ENCODE results near the gene ESPN. TPM values are rescaled to one million over a fixed set of nuclear protein-coding genes. Genes with fewer than 3 reads are reported as not detected.
"Not testable (repeated sequence)": the region's sequence is repeated elsewhere in the genome, so short reads cannot be mapped to it uniquely, and the experiment has no call there.

Gene ESPN
- total RNA-seq, 1 donor from 2014 or later, result 54.0 TPM

DNA sequence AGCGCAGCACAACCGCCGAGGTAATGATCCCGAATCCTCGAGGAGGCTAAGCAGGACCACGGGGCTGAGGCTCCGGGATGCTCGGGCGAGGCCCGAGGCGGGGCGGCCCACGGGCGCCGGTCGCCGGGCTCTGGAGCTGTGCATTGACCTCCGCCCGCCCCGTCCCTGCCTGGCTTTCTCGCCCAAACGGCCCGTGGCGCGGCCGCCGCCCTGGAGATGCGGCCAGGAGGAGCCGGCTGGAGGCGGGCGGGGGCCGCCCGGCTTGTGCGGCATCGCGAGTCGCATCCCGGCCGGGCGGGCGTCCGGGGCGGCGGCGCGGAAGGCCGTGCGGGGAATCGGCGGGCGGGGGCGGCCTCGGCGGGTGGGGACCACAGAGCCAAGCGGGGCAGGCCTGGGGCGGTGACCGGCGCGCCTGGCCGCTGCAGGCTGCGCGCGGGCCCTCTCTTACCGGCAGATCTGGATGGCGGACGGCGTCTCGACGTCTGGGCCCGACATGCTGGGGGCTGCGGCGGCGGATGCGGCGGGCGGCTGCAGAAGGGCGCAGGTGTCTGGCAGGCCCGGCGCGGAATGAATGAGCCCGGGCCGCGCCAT is 31.7 kb upstream of the ESPN start:
- peak overlapping the region; percentile 78 for H3K4me3 Mint-ChIP-seq (ENCODE audit: low read depth)
- peaks cover 21% of the 10 kb centered on the region for H3K27me3 Mint-ChIP-seq
- TF ChIP-seq, protein P1, sequence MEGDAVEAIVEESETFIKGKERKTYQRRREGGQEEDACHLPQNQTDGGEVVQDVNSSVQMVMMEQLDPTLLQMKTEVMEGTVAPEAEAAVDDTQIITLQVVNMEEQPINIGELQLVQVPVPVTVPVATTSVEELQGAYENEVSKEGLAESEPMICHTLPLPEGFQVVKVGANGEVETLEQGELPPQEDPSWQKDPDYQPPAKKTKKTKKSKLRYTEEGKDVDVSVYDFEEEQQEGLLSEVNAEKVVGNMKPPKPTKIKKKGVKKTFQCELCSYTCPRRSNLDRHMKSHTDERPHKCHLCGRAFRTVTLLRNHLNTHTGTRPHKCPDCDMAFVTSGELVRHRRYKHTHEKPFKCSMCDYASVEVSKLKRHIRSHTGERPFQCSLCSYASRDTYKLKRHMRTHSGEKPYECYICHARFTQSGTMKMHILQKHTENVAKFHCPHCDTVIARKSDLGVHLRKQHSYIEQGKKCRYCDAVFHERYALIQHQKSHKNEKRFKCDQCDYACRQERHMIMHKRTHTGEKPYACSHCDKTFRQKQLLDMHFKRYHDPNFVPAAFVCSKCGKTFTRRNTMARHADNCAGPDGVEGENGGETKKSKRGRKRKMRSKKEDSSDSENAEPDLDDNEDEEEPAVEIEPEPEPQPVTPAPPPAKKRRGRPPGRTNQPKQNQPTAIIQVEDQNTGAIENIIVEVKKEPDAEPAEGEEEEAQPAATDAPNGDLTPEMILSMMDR (IDR thresholded peaks at IDR 0.05; ENCODE audit: unreplicated experiment), result no peak
- no peak overlapping the region for H3K27ac Mint-ChIP-seq
- H3K36me3 Mint-ChIP-seq (ENCODE audit: insufficient read depth), result no peaks in the 10 kb centered on the region
- H3K9me3 Mint-ChIP-seq (ENCODE audit: low read depth), result no peaks in the 10 kb centered on the region
- peak; percentile 18 for DNase-seq (ENCODE audit: low spot score, unreplicated experiment)
- peaks cover 9% of the 10 kb centered on the region for H3K4me1 Mint-ChIP-seq (ENCODE audit: low read depth)

DNA sequence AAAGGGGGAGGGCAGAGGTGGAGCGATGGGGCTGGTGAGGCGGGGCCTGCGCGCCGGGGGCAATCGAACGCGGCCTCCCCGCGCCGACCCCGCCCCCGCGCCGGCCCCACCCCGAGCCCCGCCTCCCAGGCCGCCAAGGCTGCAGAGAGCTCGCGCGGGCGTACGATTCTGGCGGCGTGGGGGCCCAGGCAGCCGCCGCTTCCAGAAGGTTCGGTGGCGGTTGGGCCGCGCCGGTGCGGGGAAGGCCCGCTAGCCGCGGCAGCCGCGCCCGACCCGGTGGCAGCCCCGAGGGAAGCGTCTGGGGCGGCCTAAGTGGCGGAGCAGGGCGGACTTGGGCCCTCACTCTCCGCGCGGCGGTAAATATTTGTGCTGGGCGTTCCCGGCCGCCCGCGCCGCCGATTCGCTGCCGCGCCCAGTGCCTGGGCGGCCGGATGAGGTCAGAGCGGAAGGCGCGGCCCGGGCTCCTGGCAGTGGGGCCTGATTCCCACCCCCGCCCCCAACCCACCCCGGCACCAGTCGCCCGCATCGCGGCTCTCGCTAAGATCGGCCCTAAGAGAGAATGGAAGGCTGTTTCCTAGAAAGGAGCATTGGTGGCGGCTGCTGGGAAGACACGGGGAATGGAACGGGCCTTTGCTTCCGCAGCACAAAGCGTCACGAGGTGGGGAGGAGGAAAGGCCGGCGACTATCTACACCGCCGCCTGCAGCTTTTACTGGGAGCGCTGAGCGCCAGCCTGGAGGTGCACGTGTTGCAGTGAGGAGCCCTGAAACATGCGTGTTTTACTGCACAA is 31.0 kb upstream of the ESPN start, which contains the start of gene ACOT7:
Gene ACOT7 (minus strand): TSS at position 368 of the 788 bp plus-strand sequence. CDS start 368 bp downstream, outside the sequence.
- TF ChIP-seq, protein P1 (IDR thresholded peaks at IDR 0.05; ENCODE audit: unreplicated experiment), result no peak
- H3K36me3 Mint-ChIP-seq (ENCODE audit: insufficient read depth), result no peaks in the 10 kb centered on the region
- peaks cover 9% of the 10 kb centered on the region for H3K4me1 Mint-ChIP-seq (ENCODE audit: low read depth)
- peak within 1 kb of the TSS; percentile 82 for H3K4me3 Mint-ChIP-seq (ENCODE audit: low read depth)
- DNase-seq (ENCODE audit: low spot score, unreplicated experiment), result peak; percentile 67
- H3K9me3 Mint-ChIP-seq (ENCODE audit: low read depth), result no peaks in the 10 kb centered on the region
- H3K27me3 Mint-ChIP-seq, result peaks cover 24% of the 10 kb centered on the region
- H3K27ac Mint-ChIP-seq, result peak within 1 kb of the TSS; percentile 99

DNA sequence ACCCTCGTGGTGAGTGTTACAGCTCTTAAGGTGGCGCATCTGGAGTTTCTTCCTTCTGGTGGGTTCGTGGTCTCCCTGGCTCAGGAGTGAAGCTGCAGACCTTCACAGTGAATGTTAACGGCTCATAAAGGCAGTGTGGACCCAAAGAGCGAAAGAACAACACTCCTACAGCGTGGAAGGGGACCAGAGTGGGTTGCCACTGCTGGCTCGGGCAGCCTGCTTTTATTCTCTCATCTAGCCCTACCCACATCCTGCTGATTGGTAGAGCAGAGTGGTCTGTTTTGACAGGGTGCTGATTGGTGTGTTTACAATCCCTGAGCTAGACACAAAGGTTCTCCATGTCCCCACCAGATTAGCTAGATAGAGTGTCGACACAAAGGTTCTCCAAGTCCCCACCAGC is 29.4 kb upstream of the ESPN start:
- not testable (repeated sequence) for H3K27ac Mint-ChIP-seq; H3K4me1 Mint-ChIP-seq (ENCODE audit: low read depth); H3K36me3 Mint-ChIP-seq (ENCODE audit: insufficient read depth); H3K9me3 Mint-ChIP-seq (ENCODE audit: low read depth); DNase-seq (ENCODE audit: low spot score, unreplicated experiment)
- Mint-ChIP-seq H3K4me3 (ENCODE audit: low read depth) (peak overlapping the region; percentile 41), H3K27me3 (peaks cover 32% of the 10 kb centered on the region)

DNA sequence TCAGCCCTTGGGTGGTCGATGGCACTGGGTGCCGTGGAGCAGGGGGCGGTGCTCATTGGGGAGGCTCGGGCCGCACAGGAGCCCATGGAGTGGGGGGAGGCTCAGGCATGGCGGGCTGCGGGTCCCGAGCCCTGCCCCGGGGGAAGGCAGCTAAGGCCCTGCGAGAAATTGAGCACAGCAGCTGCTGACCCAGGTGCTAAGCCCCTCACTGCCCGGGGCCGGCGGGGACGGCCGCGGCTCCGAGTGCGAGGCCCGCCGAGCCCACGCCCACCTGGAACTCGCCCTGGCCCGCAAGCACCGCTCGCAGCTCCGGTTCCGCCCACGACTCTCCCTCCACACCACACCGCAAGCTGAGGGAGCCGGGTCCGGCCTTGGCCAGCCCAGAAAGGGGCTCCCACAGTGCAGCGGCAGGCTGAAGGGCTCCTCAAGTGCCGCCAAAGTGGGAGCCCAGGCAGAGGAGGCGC is 28.8 kb upstream of the ESPN start:
- H3K27me3 Mint-ChIP-seq, result peaks cover 32% of the 10 kb centered on the region
- H3K4me3 Mint-ChIP-seq (ENCODE audit: low read depth); H3K4me1 Mint-ChIP-seq (ENCODE audit: low read depth); DNase-seq (ENCODE audit: low spot score, unreplicated experiment); H3K36me3 Mint-ChIP-seq (ENCODE audit: insufficient read depth); H3K9me3 Mint-ChIP-seq (ENCODE audit: low read depth); H3K27ac Mint-ChIP-seq: not testable (repeated sequence)

DNA sequence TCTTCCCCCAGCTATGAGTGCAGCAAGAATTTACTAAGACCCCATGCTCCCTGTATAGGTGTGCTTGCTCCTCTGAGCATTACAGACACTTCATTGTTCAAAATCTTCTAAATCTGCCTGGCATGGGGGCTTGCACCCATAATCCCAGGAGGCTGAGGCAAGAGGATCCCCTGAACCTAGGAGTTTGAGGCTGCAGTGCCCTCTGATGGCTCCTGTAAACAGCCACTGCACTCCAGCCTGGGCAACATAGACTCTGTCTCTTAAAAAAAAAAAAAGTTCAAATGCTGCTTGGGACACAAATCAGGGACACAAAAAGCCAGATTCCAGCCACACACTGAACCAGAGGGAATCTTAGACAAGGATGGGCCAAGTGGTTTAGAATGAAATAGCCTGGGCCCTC is 27.6 kb upstream of the ESPN start:
- H3K4me3 Mint-ChIP-seq (ENCODE audit: low read depth), result peak overlapping the region; percentile 10
- TF ChIP-seq, protein P1 (IDR thresholded peaks at IDR 0.05; ENCODE audit: unreplicated experiment), result no peak
- H3K9me3 Mint-ChIP-seq (ENCODE audit: low read depth), result no peaks in the 10 kb centered on the region
- DNase-seq (ENCODE audit: low spot score, unreplicated experiment), result no peak
- no peaks in the 10 kb centered on the region for H3K36me3 Mint-ChIP-seq (ENCODE audit: insufficient read depth)
- H3K27ac Mint-ChIP-seq, result no peak overlapping the region
- peaks cover 9% of the 10 kb centered on the region for H3K4me1 Mint-ChIP-seq (ENCODE audit: low read depth)
- peaks cover 36% of the 10 kb centered on the region for H3K27me3 Mint-ChIP-seq

DNA sequence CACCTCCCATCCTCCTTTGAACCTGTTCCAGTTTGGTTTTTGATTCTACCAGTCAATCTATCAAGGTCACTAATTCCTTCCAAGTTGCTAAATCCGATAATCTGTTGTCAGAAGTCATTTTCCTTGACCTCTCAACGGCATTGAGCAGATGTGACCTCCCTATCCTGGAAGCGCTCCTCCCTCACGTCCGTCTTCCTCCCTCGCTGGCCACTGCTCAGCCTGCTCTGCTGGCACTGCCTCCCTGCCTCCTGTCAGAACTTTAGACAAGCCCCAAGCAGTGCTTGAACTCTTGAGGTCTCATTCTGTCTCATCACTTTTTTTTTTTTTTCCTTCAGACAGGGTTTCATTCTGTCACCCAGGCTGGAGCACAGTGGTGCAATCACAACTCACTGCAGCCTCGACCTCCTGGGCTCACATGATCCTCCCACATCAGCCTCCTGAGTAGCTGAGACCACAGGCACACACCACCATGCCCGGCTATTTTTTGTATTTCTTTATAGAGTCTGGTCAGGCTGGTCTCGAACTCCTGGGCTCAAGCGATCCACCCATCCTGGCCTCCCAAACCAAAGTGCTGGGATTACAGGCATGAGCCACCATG is 26.6 kb upstream of the ESPN start:
- DNase-seq (ENCODE audit: low spot score, unreplicated experiment), result no peak
- Mint-ChIP-seq H3K36me3 (ENCODE audit: insufficient read depth) (no peaks in the 10 kb centered on the region), H3K4me3 (ENCODE audit: low read depth) (no peak overlapping the region), H3K9me3 (ENCODE audit: low read depth) (no peaks in the 10 kb centered on the region), H3K27me3 (peaks cover 35% of the 10 kb centered on the region), H3K4me1 (ENCODE audit: low read depth) (peaks cover 6% of the 10 kb centered on the region), H3K27ac (no peak overlapping the region)
- TF ChIP-seq, protein P1 (IDR thresholded peaks at IDR 0.05; ENCODE audit: unreplicated experiment), result no peak
